OCI-LY1 (cell line): ENCODE data around the gene TSPOAP1.

Source experiments
- H2AFZ ChIP-seq: fragments of 200-600 bp; sonication (generic), shearing (Covaris generic); 2 replicates; pipeline ENCODE4 v1.6.0; 2014; ENCODE audit warnings: antibody characterized with exemption, mild to moderate bottlenecking, low read length
- H3F3A ChIP-seq: fragments of 200-600 bp; sonication (generic), shearing (Covaris generic); 2 replicates; pipeline ENCODE4 v1.6.0; 2014; ENCODE audit warnings: mild to moderate bottlenecking, antibody characterized with exemption, low read length, moderate library complexity; ENCODE audit not compliant: insufficient read depth
- H3K27ac ChIP-seq: fragments of 200-600 bp; sonication (generic); 2 replicates; pipeline ENCODE4 v1.5.1; 2014; ENCODE audit warnings: low read length, mixed run types, mild to moderate bottlenecking, low read depth; ENCODE audit not compliant: poor library complexity, severe bottlenecking
- H3K27me3 ChIP-seq: fragments of 200-600 bp; sonication (generic); 2 replicates; pipeline ENCODE4 v1.6.0; 2014; ENCODE audit warnings: antibody characterized with exemption, mild to moderate bottlenecking, low read length, moderate library complexity; ENCODE audit not compliant: insufficient read depth
- H3K36me3 ChIP-seq: fragments of 200-600 bp; sonication (generic); 2 replicates; pipeline ENCODE4 v1.6.1; 2014; ENCODE audit warnings: mild to moderate bottlenecking, antibody characterized with exemption, low read length, moderate library complexity, mixed read lengths; ENCODE audit not compliant: insufficient read depth
- H3K4me1 ChIP-seq: fragments of 200-600 bp; sonication (generic); 2 replicates; pipeline ENCODE4 v1.5.1; 2014; ENCODE audit warnings: mild to moderate bottlenecking, low read length, moderate library complexity; ENCODE audit not compliant: insufficient read depth, severe bottlenecking
- H3K4me2 ChIP-seq: fragments of 200-600 bp; sonication (generic), shearing (Covaris generic); 2 replicates; pipeline ENCODE4 v1.6.1; 2014; ENCODE audit warnings: low read length
- H3K4me3 ChIP-seq: fragments of 200-600 bp; sonication (generic); 2 replicates; pipeline ENCODE4 v1.5.1; 2014; ENCODE audit warnings: low read length, low read depth, mild to moderate bottlenecking, mixed read lengths; ENCODE audit not compliant: poor library complexity, severe bottlenecking
- H3K79me2 ChIP-seq: fragments of 200-600 bp; shearing (Covaris generic); 2 replicates; pipeline ENCODE4 v1.6.1; 2016; ENCODE audit warnings: mixed run types, low read length, mixed read lengths; ENCODE audit not compliant: insufficient read depth
- H3K9ac ChIP-seq: fragments of 200-600 bp; sonication (generic), shearing (Covaris generic); 2 replicates; pipeline ENCODE4 v1.6.1; 2014; ENCODE audit warnings: mild to moderate bottlenecking, low read length, mixed read lengths
- H3K9me2 ChIP-seq: fragments of 200-600 bp; sonication (generic), shearing (Covaris generic); 2 replicates; pipeline ENCODE4 v1.6.1; 2014; ENCODE audit warnings: low read depth, mild to moderate bottlenecking, low read length, mixed read lengths
- H3K9me3 ChIP-seq: fragments of 200-600 bp; shearing (Covaris generic); 2 replicates; pipeline ENCODE4 v1.6.1; 2014; ENCODE audit warnings: low read length, mixed read lengths
- H4K20me1 ChIP-seq: fragments of 200-600 bp; sonication (generic), shearing (Covaris generic); 2 replicates; pipeline ENCODE4 v1.6.0; 2016; ENCODE audit warnings: mild to moderate bottlenecking, low read length; ENCODE audit not compliant: insufficient read depth
- CTCF ChIP-seq: fragments of 200-600 bp; sonication (generic), shearing (Covaris generic); IDR thresholded peaks from 2 replicates; pipeline ENCODE4 v1.5.1; 2017; ENCODE audit warnings: mild to moderate bottlenecking, antibody characterized with exemption, low read length, moderate library complexity, mixed read lengths
- EZH2 ChIP-seq: fragments of 200-600 bp; sonication (generic), shearing (Covaris generic); IDR thresholded peaks from 2 replicates; pipeline ENCODE4 v1.8.0; 2017; ENCODE audit warnings: borderline replicate concordance, mixed run types, mild to moderate bottlenecking, antibody characterized with exemption, low read length, moderate library complexity, mixed read lengths

TSPOAP1 gene

GRCh38 chr17:58369214-58370031 is 40.8 kb upstream of the TSPOAP1 start:
- no peak overlapping the region for H3K27ac ChIP-seq
- no peaks in the 10 kb centered on the region for H3K36me3 ChIP-seq

GRCh38 chr17:58368860-58369213 is 40.2 kb upstream of the TSPOAP1 start:
- no peak overlapping the region for H2AFZ ChIP-seq
- peaks cover 3% of the 10 kb centered on the region; the same call in 1 of the 2 replicates for H3K27me3 ChIP-seq
- no peaks in the 10 kb centered on the region for H3K9me2 ChIP-seq
- no peak overlapping the region for H3K4me3 ChIP-seq
- no peak overlapping the region for H3K4me2 ChIP-seq
- no peaks in the 10 kb centered on the region for H4K20me1 ChIP-seq
- no peaks in the 10 kb centered on the region for H3K79me2 ChIP-seq
- no peak overlapping the region for H3K9ac ChIP-seq
- H3K4me1 ChIP-seq, result no peaks in the 10 kb centered on the region
- no peaks in the 10 kb centered on the region for H3F3A ChIP-seq
- no peaks in the 10 kb centered on the region for H3K36me3 ChIP-seq
- H3K9me3 ChIP-seq, result no peaks in the 10 kb centered on the region
- H3K27ac ChIP-seq, result no peak overlapping the region
- no peak for TF ChIP-seq CTCF
- TF ChIP-seq EZH2, result no peak

More at GRCh38 chr17:58369214-58370031, 40.8 kb upstream of the TSPOAP1 start:
- H4K20me1 ChIP-seq, result no peaks in the 10 kb centered on the region
- no peak overlapping the region for H3K9ac ChIP-seq
- H3K27me3 ChIP-seq, result peaks cover 3% of the 10 kb centered on the region; the same call in 1 of the 2 replicates
- H3F3A ChIP-seq, result no peaks in the 10 kb centered on the region
- H3K4me3 ChIP-seq, result no peak overlapping the region
- no peaks in the 10 kb centered on the region for H3K79me2 ChIP-seq
- H3K4me1 ChIP-seq, result no peaks in the 10 kb centered on the region
- no peaks in the 10 kb centered on the region for H3K9me3 ChIP-seq
- TF ChIP-seq EZH2 (no peak), CTCF (no peak)
- H3K9me2 ChIP-seq, result no peaks in the 10 kb centered on the region
- H3K4me2 ChIP-seq, result no peak overlapping the region
- H2AFZ ChIP-seq, result no peak overlapping the region

GRCh38 chr17:58367461-58367860 is 38.9 kb upstream of the TSPOAP1 start:
- no peaks in the 10 kb centered on the region for H3K4me1 ChIP-seq
- H3K9me2 ChIP-seq, result no peaks in the 10 kb centered on the region
- no peak overlapping the region for H2AFZ ChIP-seq
- no peaks in the 10 kb centered on the region for H4K20me1 ChIP-seq
- no peak overlapping the region for H3K9ac ChIP-seq
- no peak overlapping the region for H3K27ac ChIP-seq
- H3K4me2 ChIP-seq, result no peak overlapping the region
- H3K36me3 ChIP-seq, result no peaks in the 10 kb centered on the region
- H3K79me2 ChIP-seq, result no peaks in the 10 kb centered on the region
- H3K9me3 ChIP-seq, result no peaks in the 10 kb centered on the region
- no peak overlapping the region for H3K4me3 ChIP-seq
- TF ChIP-seq CTCF (no peak), EZH2 (no peak)
- no peaks in the 10 kb centered on the region for H3F3A ChIP-seq
- peaks cover 3% of the 10 kb centered on the region; the same call in 1 of the 2 replicates for H3K27me3 ChIP-seq
